H1 (cell line): ENCODE results near the gene PXN. TPM values are rescaled to one million over a fixed set of nuclear protein-coding genes. Genes with fewer than 3 reads are reported as not detected.

Experiments used
- CTCF ChIA-PET: fragments of 300-600 bp; sonication (Branson Sonifier 250); formaldehyde crosslinking; loops from one replicate; lab custom pipeline; 2021; ENCODE audit not compliant: partially characterized antibody; lab: Charles Lee
- POLR2A ChIA-PET: fragments of 300-600 bp; sonication (Branson Sonifier 250); formaldehyde crosslinking; loops from one replicate; lab custom pipeline; 2021; ENCODE audit warnings: inconsistent platforms; ENCODE audit not compliant: partially characterized antibody; lab: Charles Lee
- DNase-seq, 2 experiments: peaks; one replicate each; pipeline versions ENCODE4 v3.0.0 to v3.0.0-alpha.2; 2010 to 2022; ENCODE audit warnings: low spot score in 2 of 2, low read depth in 1 of 2, mixed read lengths in 1 of 2
- FAIRE-seq: peaks from 2 replicates; lab custom pipeline; 2011; peaks lifted over from hg19 to GRCh38; lab: Jason Lieb, UNC
- H2AFZ ChIP-seq: 2 replicates; pipeline ENCODE4 v1.8.1; 2012; ENCODE audit warnings: low read length, inconsistent platforms
- H2AK5ac ChIP-seq: 2 replicates; pipeline ENCODE4 v1.6.1; 2013; ENCODE audit warnings: low read depth, low read length
- H2BK120ac ChIP-seq: replicated peaks from 2 replicates; pipeline ENCODE3; 2013; ENCODE audit warnings: low read depth, low read length, inconsistent platforms
- H2BK12ac ChIP-seq: 2 replicates; pipeline ENCODE4 v1.6.1; 2013; ENCODE audit warnings: low read depth, low read length
- H2BK15ac ChIP-seq: 2 replicates; pipeline ENCODE4 v1.6.1; 2013; ENCODE audit warnings: low read length
- H2BK20ac ChIP-seq: 2 replicates; pipeline ENCODE4 v1.6.1; 2013; ENCODE audit warnings: low read length
- H2BK5ac ChIP-seq: 2 replicates; pipeline ENCODE4 v1.6.1; 2013; ENCODE audit warnings: low read depth, low read length
- H3K14ac ChIP-seq: 2 replicates; pipeline ENCODE4 v1.6.1; 2013; ENCODE audit warnings: inconsistent platforms; ENCODE audit not compliant: insufficient read length
- H3K18ac ChIP-seq: 2 replicates; pipeline ENCODE4 v1.6.1; 2013; ENCODE audit warnings: low read length; ENCODE audit errors: extremely low read depth
- H3K23ac ChIP-seq: 2 replicates; pipeline ENCODE4 v1.6.1; 2013; ENCODE audit warnings: inconsistent platforms; ENCODE audit not compliant: insufficient read length
- H3K23me2 ChIP-seq: 2 replicates; pipeline ENCODE4 v1.6.1; 2013; ENCODE audit warnings: low read depth, low read length
- H3K27ac ChIP-seq: 2 replicates; pipeline ENCODE4 v1.6.1; 2011; ENCODE audit warnings: low read depth, low read length, inconsistent platforms
- H3K27me3 ChIP-seq, 4 experiments: replicated peaks in 1 of 4; 1 replicate in 1 of 4; 2 replicates in 3 of 4; pipeline versions ENCODE4 v1.6.1 to v1.8.1; 2011 to 2013; ENCODE audit warnings: low read length in 3 of 4, mild to moderate bottlenecking in 3 of 4, inconsistent platforms in 2 of 4, mixed read lengths in 2 of 4, moderate library complexity in 1 of 4; ENCODE audit not compliant: control insufficient read depth in 3 of 4, insufficient read depth in 3 of 4; ENCODE audit errors: extremely low read depth in 1 of 4
- H3K36me3 ChIP-seq, 4 experiments: 2 replicates each; pipeline versions ENCODE4 v1.6.1 to v1.8.1; 2011 to 2013; ENCODE audit warnings: mild to moderate bottlenecking in 4 of 4, low read length in 3 of 4, moderate library complexity in 2 of 4, control low read depth in 1 of 4, inconsistent platforms in 1 of 4; ENCODE audit not compliant: insufficient read depth in 4 of 4, control insufficient read depth in 2 of 4
- H3K4ac ChIP-seq: replicated peaks from 2 replicates; pipeline ENCODE3; 2013; ENCODE audit warnings: low read length, low read depth, mixed read lengths, inconsistent platforms; ENCODE audit not compliant: insufficient read length
- H3K4me1 ChIP-seq, 4 experiments: replicated peaks in 1 of 4; 1 replicate in 1 of 4; 2 replicates in 3 of 4; pipeline versions ENCODE4 v1.6.1 to v1.8.1; 2011 to 2013; ENCODE audit warnings: low read length in 3 of 4, inconsistent platforms in 2 of 4, mixed read lengths in 1 of 4; ENCODE audit not compliant: insufficient read depth in 4 of 4, control insufficient read depth in 3 of 4
- H3K4me2 ChIP-seq, 2 experiments: 2 replicates each; pipeline versions ENCODE4 v1.6.1 to v1.8.1; 2011 to 2013; ENCODE audit warnings: low read depth in 2 of 2, low read length in 2 of 2, control low read depth in 1 of 2, inconsistent platforms in 1 of 2, mild to moderate bottlenecking in 1 of 2; ENCODE audit not compliant: insufficient read depth in 1 of 2
- H3K4me3 ChIP-seq, 4 experiments: fragments of 200-600, 300-600 bp in 1 of 4; sonication (generic), shearing (Covaris generic), sonication (Bioruptor Twin) in 1 of 4; 2 replicates each; pipeline versions ENCODE4 v1.5.1 to v1.8.1; 2011 to 2016; ENCODE audit warnings: low read length in 4 of 4, low read depth in 3 of 4, control low read depth in 2 of 4, inconsistent platforms in 2 of 4, mild to moderate bottlenecking in 2 of 4, mixed read lengths in 1 of 4, moderate library complexity in 1 of 4; ENCODE audit not compliant: insufficient read depth in 2 of 4; ENCODE audit errors: extremely low read depth in 1 of 4
- H3K56ac ChIP-seq: replicated peaks from 2 replicates; pipeline ENCODE3; 2013; ENCODE audit warnings: low read depth, mild to moderate bottlenecking, mixed read lengths, low read length, inconsistent platforms; ENCODE audit not compliant: insufficient read length
- H3K79me1 ChIP-seq: 2 replicates; pipeline ENCODE4 v1.6.1; 2013; ENCODE audit warnings: low read depth, low read length, control low read depth
- H3K79me2 ChIP-seq, 2 experiments: 2 replicates each; pipeline versions ENCODE4 v1.6.1 to v1.8.1; 2012 to 2013; ENCODE audit warnings: low read length in 2 of 2, mild to moderate bottlenecking in 2 of 2, inconsistent platforms in 1 of 2; ENCODE audit not compliant: insufficient read depth in 2 of 2, control insufficient read depth in 1 of 2
- H3K9ac ChIP-seq, 4 experiments: replicated peaks in 1 of 4; 1 replicate in 1 of 4; 2 replicates in 3 of 4; pipeline versions ENCODE4 v1.6.1 to v1.8.1; 2011 to 2013; ENCODE audit warnings: low read depth in 3 of 4, low read length in 3 of 4, control low read depth in 2 of 4, mild to moderate bottlenecking in 2 of 4, moderate library complexity in 2 of 4, inconsistent platforms in 1 of 4; ENCODE audit errors: extremely low read depth in 1 of 4
- H3K9me3 ChIP-seq, 2 experiments: 2 replicates each; pipeline versions ENCODE4 v1.6.1 to v1.8.1; 2012 to 2013; ENCODE audit warnings: mild to moderate bottlenecking in 2 of 2, moderate library complexity in 2 of 2, control low read depth in 1 of 2, inconsistent platforms in 1 of 2, low read depth in 1 of 2, low read length in 1 of 2, mixed read lengths in 1 of 2; ENCODE audit not compliant: insufficient read depth in 2 of 2
- H4K20me1 ChIP-seq, 2 experiments: replicated peaks in 1 of 2; 2 replicates each; pipeline versions ENCODE3 to v1.8.1; 2011 to 2013; ENCODE audit warnings: inconsistent platforms in 2 of 2, low read length in 2 of 2, mild to moderate bottlenecking in 1 of 2; ENCODE audit not compliant: insufficient read depth in 2 of 2, control insufficient read depth in 1 of 2
- H4K5ac ChIP-seq: 2 replicates; pipeline ENCODE4 v1.6.1; 2013; ENCODE audit warnings: low read length, low read depth, mixed read lengths, inconsistent platforms; ENCODE audit not compliant: insufficient read length
- H4K8ac ChIP-seq: 2 replicates; pipeline ENCODE4 v1.8.0; 2013; ENCODE audit warnings: mild to moderate bottlenecking, moderate library complexity, low read length, inconsistent platforms; ENCODE audit not compliant: insufficient read depth; ENCODE audit errors: extremely low read depth
- H4K91ac ChIP-seq: replicated peaks from 2 replicates; pipeline ENCODE3; 2013; ENCODE audit warnings: low read length, mixed read lengths, inconsistent platforms; ENCODE audit not compliant: insufficient read length
- CEBPB ChIP-seq: IDR thresholded peaks from 2 replicates; pipeline ENCODE4 v1.6.1; 2012; ENCODE audit warnings: low read depth, low read length
- CTCF ChIP-seq, 3 experiments: IDR thresholded peaks; 1 replicate in 2 of 3; 2 replicates in 1 of 3; pipeline versions ENCODE4 v1.5.1 to v1.6.1; 2011; ENCODE audit warnings: low read length in 3 of 3, mild to moderate bottlenecking in 3 of 3, inconsistent platforms in 2 of 3, low read depth in 1 of 3, moderate library complexity in 1 of 3; ENCODE audit not compliant: insufficient read depth in 1 of 3; ENCODE audit errors: control extremely low read depth in 1 of 3
- EP300 ChIP-seq, 2 experiments: IDR thresholded peaks; 1 replicate in 1 of 2; 2 replicates in 1 of 2; pipeline ENCODE4 v1.6.1; 2011 to 2012; ENCODE audit warnings: low read depth in 2 of 2, low read length in 2 of 2, mild to moderate bottlenecking in 2 of 2, borderline replicate concordance in 1 of 2, inconsistent platforms in 1 of 2, moderate library complexity in 1 of 2
- POLR2A ChIP-seq, 2 experiments: IDR thresholded peaks; 1 replicate in 1 of 2; 2 replicates in 1 of 2; pipeline ENCODE4 v1.6.1; 2011; ENCODE audit warnings: low read depth in 2 of 2, low read length in 2 of 2, mild to moderate bottlenecking in 2 of 2; ENCODE audit errors: control extremely low read depth in 1 of 2
- POU5F1 ChIP-seq: IDR thresholded peaks from 2 replicates; pipeline ENCODE4 v1.6.1; 2011; ENCODE audit warnings: low read depth, mild to moderate bottlenecking, low read length, moderate library complexity
- RAD21 ChIP-seq, 2 experiments: IDR thresholded peaks in 1 of 2; conservative IDR thresholded peaks in 1 of 2; 2 replicates each; pipeline ENCODE4 v1.6.1; 2011; ENCODE audit warnings: low read depth in 2 of 2, low read length in 2 of 2, improper control_type of control experiment in 1 of 2, inconsistent platforms in 1 of 2, mild to moderate bottlenecking in 1 of 2, moderate library complexity in 1 of 2
- SP2 ChIP-seq: IDR thresholded peaks from 2 replicates; pipeline ENCODE4 v1.6.1; 2012; ENCODE audit warnings: mild to moderate bottlenecking, low read length, inconsistent platforms
- SP4 ChIP-seq: IDR thresholded peaks from 2 replicates; pipeline ENCODE4 v1.6.1; 2012; ENCODE audit warnings: low read length, inconsistent platforms
- SRF ChIP-seq: IDR thresholded peaks from 2 replicates; pipeline ENCODE4 v1.6.1; 2011; ENCODE audit warnings: mild to moderate bottlenecking, low read depth, low read length, moderate library complexity
- TBP ChIP-seq: IDR thresholded peaks from 2 replicates; pipeline ENCODE4 v1.6.1; 2011; ENCODE audit warnings: low read depth, low read length, improper control_type of control experiment
- YY1 ChIP-seq: IDR thresholded peaks from 2 replicates; pipeline ENCODE4 v1.6.1; 2011; ENCODE audit warnings: low read depth, mild to moderate bottlenecking, low read length
- WGBS, 2 experiments: shearing (Covaris generic) in 1 of 2; methylation state at CpG; one replicate each; pipeline versions ENCODE4 v1.1.6 to v1.1.7; 2013 to 2015; ENCODE audit warnings: low lambda C conversion rate in 2 of 2, mixed read lengths in 2 of 2, inconsistent platforms in 1 of 2, low coverage in 1 of 2, missing lambda C conversion rate in 1 of 2; ENCODE audit not compliant: insufficient replicate concordance in 2 of 2, insufficient coverage in 1 of 2, insufficient read length in 1 of 2; ENCODE audit errors: extremely low coverage in 1 of 2, missing lambda C conversion rate in 1 of 2; 5-methylcytosine and 5-hydroxymethylcytosine counted together
- polyA plus RNA-seq, 7 experiments: library from polyadenylated mRNA; depleted of rRNA in 3 of 7; stranded (reverse) in 5 of 7; unstranded in 2 of 7; fragments of >200 nt in 5 of 7; fragments of 200-250 nt in 2 of 7; gene quantifications; 1 replicate in 5 of 7; 2 replicates in 1 of 7; 4 replicates in 1 of 7; pipeline versions ENCODE4 v1.2.1 to v1.2.3, GENCODE V29; 2011 to 2013; ENCODE audit warnings: missing spikeins in 2 of 7, mixed read lengths in 2 of 7
- total RNA-seq: library from RNA; stranded (reverse); fragmentation: NEBNext Ultra II Directional; extraction: Animal tissue kit (Norgen Biotek cat#: 25700); gene quantifications from 2 replicates; pipeline ENCODE4 v1.2.1, GENCODE V29; 2021

PXN gene
- total and polyA plus RNA-seq, 2 of the 8 experiments (the other 6 are each of a cell fraction or from before 2014, with no cell fraction given), result 51.0 to 105 TPM

DNA sequence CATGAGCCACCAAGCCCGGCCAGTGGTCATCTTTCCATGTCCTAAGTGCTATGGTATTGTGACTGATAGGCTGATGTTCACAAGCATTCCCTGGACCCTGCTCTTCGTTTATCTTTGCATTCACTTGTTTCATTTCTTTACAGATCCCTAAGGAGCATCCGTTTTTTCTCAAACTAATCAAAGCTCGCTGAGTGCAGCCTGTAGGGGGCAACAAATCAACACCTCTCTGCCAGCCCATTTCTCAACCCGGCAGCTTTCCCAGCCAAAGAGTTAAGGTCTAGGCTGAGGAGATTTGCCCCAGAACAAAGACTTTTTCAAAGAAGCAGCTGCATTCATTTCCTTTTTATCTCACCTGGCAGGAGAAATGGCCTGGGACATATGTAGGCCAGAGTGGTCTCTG lies 48.7 kb upstream of the PXN start:
- POLR2A ChIA-PET, result interaction anchor here (0.7 to 8.1 kb wide), 10 partner anchors 9 to 149 kb away, joined by 3 to 102 read pairs (median 4); partner anchors contain the start of genes PXN, RNU4-1, RNU4-2 and RPLP0
- no peaks in the 10 kb centered on the region for H3K9me3 ChIP-seq

More for the DNA sequence above, 48.7 kb upstream of the PXN start:
- CTCF ChIA-PET, result interaction anchor here (0.5 to 11.0 kb wide), 21 partner anchors 9 to 1584 kb away, joined by 3 to 109 read pairs (median 4); partner anchors contain the start of genes PLA2G1B, PXN, RNU4-1 and RNU4-2
- no peak overlapping the region for H2AK5ac ChIP-seq
- no peaks in the 10 kb centered on the region for H3K79me2 ChIP-seq
- H3K56ac ChIP-seq, result no peak overlapping the region
- H3K27me3 ChIP-seq, result no peaks in the 10 kb centered on the region
- no peak overlapping the region for H2BK15ac ChIP-seq
- H3K4me3 ChIP-seq, result no peak overlapping the region
- H3K23ac ChIP-seq, result no peak overlapping the region
- H3K9ac ChIP-seq, result no peak overlapping the region
- H3K18ac ChIP-seq, result no peak overlapping the region
- peaks cover 3% of the 10 kb centered on the region; the same call in 1 of the 2 replicates for H3K23me2 ChIP-seq
- H3K4me2 ChIP-seq, result no peak overlapping the region
- H2BK120ac ChIP-seq, result no peak overlapping the region
- no peak overlapping the region for H2BK5ac ChIP-seq
- no peak overlapping the region for H4K8ac ChIP-seq
- TF ChIP-seq SP4, result no peak
- TF ChIP-seq POU5F1, result no peak
- TF ChIP-seq SP2, result no peak
- TF ChIP-seq RAD21 (IDR thresholded peaks at IDR 0.05 in 1 of 2, conservative IDR thresholded peaks at IDR 0.05 in 1 of 2; ENCODE audit: low read depth in 2 of 2, low read length in 2 of 2), result peak; percentile 18 to 48; a peak in 3 of 4 replicates
- no peak for TF ChIP-seq YY1
- TF ChIP-seq EP300 (IDR thresholded peaks at IDR 0.05; ENCODE audit: borderline replicate concordance in 1 of 2, low read depth in 2 of 2, low read length in 2 of 2), result no peak
- peak; percentile 44 to 69 (median 50) for TF ChIP-seq CTCF (IDR thresholded peaks at IDR 0.05; ENCODE audit: control extremely low read depth in 1 of 3, insufficient read depth in 1 of 3, low read depth in 1 of 3, low read length in 3 of 3)
- TF ChIP-seq CEBPB, result no peak
- TF ChIP-seq TBP, result no peak
- TF ChIP-seq POLR2A (IDR thresholded peaks at IDR 0.05; ENCODE audit: control extremely low read depth in 1 of 2, low read depth in 2 of 2, low read length in 2 of 2), result no peak
- no peak for TF ChIP-seq SRF
- no peak overlapping the region for H3K27ac ChIP-seq
- DNase-seq (peak in 1 of 2 experiments; percentile 66), FAIRE-seq (peak; percentile 74)
- H3K14ac ChIP-seq, result no peak overlapping the region
- no peak overlapping the region for H4K91ac ChIP-seq
- H2BK12ac ChIP-seq, result no peak overlapping the region
- no peak overlapping the region for H4K5ac ChIP-seq
- no peak overlapping the region for H2AFZ ChIP-seq
- no peaks in the 10 kb centered on the region for H3K79me1 ChIP-seq
- no peak overlapping the region for H3K4ac ChIP-seq
- no peak overlapping the region for H2BK20ac ChIP-seq
- H3K4me1 ChIP-seq, result peaks cover 0 to 8% (median 4%) of the 10 kb centered on the region in 4 experiments; a peak in 3 of 7 replicates
- H3K36me3 ChIP-seq, result no peaks in the 10 kb centered on the region
- WGBS, 2 experiments, result 56% methylated on average over 5 of the region's 5 CpGs; no CpG with 5 or more reads in 1 of the 2 experiments
- H4K20me1 ChIP-seq, result no peaks in the 10 kb centered on the region
